GM12878 (cell line): ENCODE results near the gene AP1S1. TPM values are rescaled to one million over a fixed set of nuclear protein-coding genes. Genes with fewer than 3 reads are reported as not detected.

Source experiments
- ATAC-seq: fragments of 200-7000 bp; cut with Tn5 transposase; 3 replicates; pipeline ENCODE4 v1.9.1; 2020; ENCODE audit warnings: mild to moderate bottlenecking, moderate library complexity
- BruUV-seq: library from RNA; stranded (reverse); fragments of 400-500 nt; replicated peaks from 2 replicates; lab custom pipeline; 2021; lab: Mats Ljungman, UMichigan
- CTCF ChIA-PET: fragments of 300-600 bp; sonication (Branson Sonifier 250); formaldehyde crosslinking; extraction: SDS; loops from one replicate; lab custom pipeline; 2021; ENCODE audit warnings: inconsistent platforms; lab: Yijun Ruan, JAX
- POLR2A ChIA-PET: fragments of 350-600 bp; formaldehyde crosslinking; extraction: SDS; loops from one replicate; lab custom pipeline; 2021; ENCODE audit warnings: inconsistent platforms; lab: Charles Lee
- RAD21 ChIA-PET: fragments of 300-600 bp; sonication (Branson Sonifier 250); formaldehyde crosslinking; loops from one replicate; lab custom pipeline; 2023; ENCODE audit warnings: antibody characterized with exemption; ENCODE audit not compliant: unreplicated experiment; lab: Charles Lee
- SMC1A ChIA-PET: fragments of 300-600 bp; sonication (Branson Sonifier 250); formaldehyde crosslinking; loops from one replicate; lab custom pipeline; 2023; ENCODE audit not compliant: unreplicated experiment, uncharacterized antibody; lab: Charles Lee
- DNase-seq: peaks from one replicate; pipeline ENCODE4 v3.0.0-alpha.2; 2011; ENCODE audit warnings: low read depth, low spot score
- FAIRE-seq: peaks from 3 replicates; lab custom pipeline; 2011; peaks lifted over from hg19 to GRCh38; lab: Jason Lieb, UNC
- H2AFZ ChIP-seq: 2 replicates; pipeline ENCODE4 v1.6.0; 2011; ENCODE audit warnings: low read depth, low read length, control low read depth; ENCODE audit not compliant: control insufficient read depth
- H3K27ac ChIP-seq: 2 replicates; pipeline ENCODE4 v1.5.1; 2011; ENCODE audit warnings: control low read depth; ENCODE audit not compliant: control insufficient read depth, insufficient read depth
- H3K27me3 ChIP-seq, 2 experiments: replicated peaks in 1 of 2; 2 replicates each; pipeline versions ENCODE4 v1.6.0 to v1.6.1; 2011; ENCODE audit warnings: low read length in 1 of 2; ENCODE audit not compliant: control insufficient read depth in 2 of 2, insufficient read depth in 2 of 2
- H3K36me3 ChIP-seq, 2 experiments: 2 replicates each; pipeline ENCODE4 v1.5.1; 2011; ENCODE audit warnings: low read length in 1 of 2; ENCODE audit not compliant: control insufficient read depth in 2 of 2, insufficient read depth in 2 of 2
- H3K4me1 ChIP-seq: 2 replicates; pipeline ENCODE4 v1.6.1; 2011; ENCODE audit warnings: mild to moderate bottlenecking, low read length, moderate library complexity, mixed read lengths; ENCODE audit not compliant: control insufficient read depth, insufficient read depth
- H3K4me2 ChIP-seq: 2 replicates; pipeline ENCODE4 v1.6.0; 2011; ENCODE audit warnings: control low read depth; ENCODE audit not compliant: control insufficient read depth, insufficient read depth
- H3K4me3 ChIP-seq: fragments of 200-600 bp; sonication (generic); 2 replicates; pipeline ENCODE4 v1.5.1; 2016
- H3K79me2 ChIP-seq: 2 replicates; pipeline ENCODE4 v1.6.0; 2011; ENCODE audit warnings: low read length; ENCODE audit not compliant: control insufficient read depth, insufficient read depth
- H3K9ac ChIP-seq: 2 replicates; pipeline ENCODE4 v1.8.0; 2011; ENCODE audit warnings: low read length, control low read depth, mixed read lengths; ENCODE audit not compliant: control insufficient read depth, insufficient read depth
- H3K9me3 ChIP-seq: replicated peaks from 3 replicates; pipeline ENCODE4 v1.5.1; 2011; ENCODE audit warnings: mild to moderate bottlenecking, low read length; ENCODE audit not compliant: control insufficient read depth, insufficient read depth
- H4K20me1 ChIP-seq: 2 replicates; pipeline ENCODE4 v1.6.0; 2011; ENCODE audit not compliant: control insufficient read depth, insufficient read depth
- BCLAF1 ChIP-seq: fragments of 450-650 bp; IDR thresholded peaks from 2 replicates; pipeline ENCODE4 v1.6.1; 2017; ENCODE audit warnings: antibody characterized with exemption, mild to moderate bottlenecking, moderate library complexity
- CEBPZ ChIP-seq: fragments of 150-350 bp; IDR thresholded peaks from 2 replicates; pipeline ENCODE4 v1.6.1; 2016; ENCODE audit warnings: low read depth, low read length
- CHD1 ChIP-seq: IDR thresholded peaks from 2 replicates; pipeline ENCODE4 v1.6.1; 2012; ENCODE audit warnings: low read depth, low read length, improper control_type of control experiment
- EP300 ChIP-seq, 2 experiments: fragments of 150-350 bp in 1 of 2; IDR thresholded peaks; 2 replicates each; pipeline ENCODE4 v1.6.1; 2011 to 2012; ENCODE audit warnings: low read depth in 2 of 2, low read length in 2 of 2, borderline replicate concordance in 1 of 2, improper control_type of control experiment in 1 of 2, inconsistent platforms in 1 of 2; ENCODE audit not compliant: control insufficient read depth in 1 of 2
- ETV6 ChIP-seq, 2 experiments: fragments of 450-650 bp in 1 of 2; IDR thresholded peaks in 1 of 2; conservative IDR thresholded peaks in 1 of 2; 2 replicates each; pipeline ENCODE4 v1.6.1; 2014; ENCODE audit warnings: antibody characterized with exemption in 1 of 2, borderline replicate concordance in 1 of 2, low read depth in 1 of 2, mild to moderate bottlenecking in 1 of 2, moderate library complexity in 1 of 2
- ZNF217 ChIP-seq: fragments of 450-650 bp; IDR thresholded peaks from 2 replicates; pipeline ENCODE4 v1.6.1; 2017; ENCODE audit warnings: antibody characterized with exemption, mild to moderate bottlenecking
- WGBS: methylation state at CpG from one replicate; pipeline ENCODE4 v1.1.6; 2016; ENCODE audit warnings: low lambda C conversion rate; ENCODE audit not compliant: insufficient replicate concordance, insufficient coverage; ENCODE audit errors: missing lambda C conversion rate; 5-methylcytosine and 5-hydroxymethylcytosine counted together
- in situ Hi-C: fragments of 300-500 bp; cut with MboI; formaldehyde crosslinking; loops from 9 replicates; pipeline ENCODE4 v1.14.3; 2018; ENCODE audit warnings: mixed read lengths
- intact Hi-C: fragments of 100-400 bp; cut with micrococcal nuclease; formaldehyde crosslinking; loops from one replicate; pipeline ENCODE4 v1.14.2; 2022; ENCODE audit not compliant: unreplicated experiment
- polyA plus RNA-seq, 11 experiments: library from polyadenylated mRNA; depleted of rRNA in 4 of 11; unstranded in 6 of 11; stranded (reverse) in 5 of 11; fragments of >200 nt; fragmentation: Nextera tagmentation in 4 of 11; fragmentation: Illumina TruSeq in 1 of 11; extraction: Ambion mirVana in 4 of 11; extraction: Trizol in 1 of 11; gene quantifications; 1 replicate in 1 of 11; 2 replicates in 10 of 11; pipeline versions ENCODE4 v1.2.1 to v1.2.3, GENCODE V29; 2011 to 2016; ENCODE audit warnings: inconsistent platforms in 2 of 11, missing spikeins in 2 of 11, low read depth in 1 of 11
- total RNA-seq, 4 experiments: library from RNA; depleted of rRNA in 3 of 4; stranded (reverse); fragments of >200 nt in 3 of 4; fragmentation: Illumina TruSeq in 1 of 4; extraction: Trizol in 1 of 4; gene quantifications; 2 replicates each; pipeline versions ENCODE4 v1.2.1 to v1.2.3, GENCODE V29; 2013 to 2021

Gene AP1S1
- total and polyA plus RNA-seq, 10 of the 15 experiments (the other 5 are each of a cell fraction or from before 2014, with no cell fraction given) = 2.5 to 121 (median 54.9) TPM

- TF ChIP-seq ETV6 (conservative IDR thresholded peaks at IDR 0.05 in 1 of 2, IDR thresholded peaks at IDR 0.05 in 1 of 2; ENCODE audit: borderline replicate concordance in 1 of 2, low read depth in 1 of 2) = no peak
- TF ChIP-seq BCLAF1 = no peak
- no peak for TF ChIP-seq EP300 (IDR thresholded peaks at IDR 0.05; ENCODE audit: borderline replicate concordance in 1 of 2, control insufficient read depth in 1 of 2, low read depth in 2 of 2, low read length in 2 of 2)
Observed at GRCh38 chr7:101169838-101170551, 15.7 kb downstream of the AP1S1 start (continued).

- Histone ChIP-seq H3K9me3 (no peaks in the 10 kb centered on the region; the same call in 2 of the 3 replicates), H3K79me2 (no peaks in the 10 kb centered on the region), H3K9ac (no peak overlapping the region), H3K4me1 (peaks cover 8% of the 10 kb centered on the region), H2AFZ (no peak overlapping the region), H3K36me3 (no peaks in the 10 kb centered on the region), H3K27me3 (peaks cover 32 to 33% of the 10 kb centered on the region in 2 experiments), H3K4me2 (no peak overlapping the region), H3K4me3 (no peak overlapping the region), H3K27ac (no peak overlapping the region), H4K20me1 (no peaks in the 10 kb centered on the region)
- no peak for TF ChIP-seq ZNF217
- TF ChIP-seq CHD1 = no peak
- TF ChIP-seq CEBPZ = no peak
- SMC1A ChIA-PET = interaction anchor here (1.0 to 2.6 kb wide), 5 partner anchors 13 to 120 kb away, joined by 3 to 10 read pairs (median 3); no protein-coding TSS in a partner anchor
- WGBS = 8% methylated on average over 17 of the region's 17 CpGs
- no TSS peak for BruUV-seq
- RAD21 ChIA-PET = interaction anchor here (0.6 to 2.7 kb wide), 2 partner anchors 26 to 1087 kb away, joined by 3 to 20 read pairs; no protein-coding TSS in a partner anchor
- FAIRE-seq (no peak), DNase-seq (no peak), ATAC-seq (no peak)
- intact Hi-C loops = no loop called here
- POLR2A ChIA-PET = no interaction called here
- CTCF ChIA-PET = interaction anchor here (0.6 to 6.1 kb wide), 8 partner anchors 12 to 1445 kb away, joined by 3 to 80 read pairs (median 3); partner anchors contain the start of gene TRIM56
- in situ Hi-C loops = no loop called here
Observed at GRCh38 chr7:101170617-101171441, 16.6 kb downstream of the AP1S1 start.
